Upper lobe of left lung (tissue), 4 donors: ENCODE results near the gene MTCL1.

Source experiments
- CTCF ChIP-seq, 6 experiments: fragments of 450-650 bp in 4 of 6; fragments of 200-600 bp in 2 of 6; sonication (generic) in 2 of 6; IDR thresholded peaks; one replicate each; pipeline ENCODE4 v1.5.1; 2016 to 2019; ENCODE audit warnings: antibody characterized with exemption in 6 of 6
- EP300 ChIP-seq, 4 donors: sonication (generic); formaldehyde crosslinking; IDR thresholded peaks; one replicate each; pipeline ENCODE4 v1.5.1; 2017; ENCODE audit warnings: antibody characterized with exemption in 4 of 4, control low read depth in 2 of 4
- POLR2A ChIP-seq, 4 donors: fragments of 450-650 bp; IDR thresholded peaks; one replicate each; pipeline ENCODE4 v1.5.1; 2016 to 2017; ENCODE audit warnings: antibody characterized with exemption in 4 of 4, mild to moderate bottlenecking in 2 of 4
- POLR2AphosphoS5 ChIP-seq, 2 donors: sonication (generic); formaldehyde crosslinking; IDR thresholded peaks; one replicate each; pipeline ENCODE4 v1.5.1; 2017; ENCODE audit warnings: antibody characterized with exemption in 2 of 2

GRCh38 chr18:8811115-8811514 lies 105.8 kb downstream of the MTCL1 start:
- TF ChIP-seq POLR2A (IDR thresholded peaks at IDR 0.05) (no peak), CTCF (IDR thresholded peaks at IDR 0.05) (no peak), POLR2AphosphoS5 (IDR thresholded peaks at IDR 0.05) (no peak), EP300 (IDR thresholded peaks at IDR 0.05) (no peak)
